Liver (tissue), 9 donors: ENCODE data around the gene CD82. TPM values are rescaled to one million over a fixed set of nuclear protein-coding genes. Genes with fewer than 3 reads are reported as not detected.

Experiments
- DNase-seq: peaks from one replicate; pipeline ENCODE4 v3.0.0-alpha.2; 2017; ENCODE audit warnings: low spot score
- H3K27ac ChIP-seq, 2 donors: one replicate each; pipeline ENCODE4 v1.7.0; 2013; ENCODE audit warnings: inconsistent platforms in 2 of 2, low read length in 2 of 2, control low read depth in 1 of 2, low read depth in 1 of 2, mild to moderate bottlenecking in 1 of 2
- H3K27me3 ChIP-seq, 4 donors: one replicate each; pipeline versions ENCODE4 v1.6.1 to v1.7.0; 2013; ENCODE audit warnings: low read length in 3 of 4, inconsistent platforms in 1 of 4, mild to moderate bottlenecking in 1 of 4, moderate library complexity in 1 of 4; ENCODE audit not compliant: control insufficient read depth in 4 of 4, insufficient read depth in 4 of 4
- H3K36me3 ChIP-seq, 4 donors: one replicate each; pipeline versions ENCODE4 v1.6.1 to v1.7.0; 2013; ENCODE audit warnings: low read length in 3 of 4, mild to moderate bottlenecking in 3 of 4, low read depth in 1 of 4, moderate library complexity in 1 of 4; ENCODE audit not compliant: control insufficient read depth in 4 of 4, insufficient read depth in 3 of 4
- H3K4me1 ChIP-seq, 4 donors: one replicate each; pipeline versions ENCODE4 v1.6.1 to v1.7.0; 2013; ENCODE audit warnings: low read length in 3 of 4, mild to moderate bottlenecking in 3 of 4, moderate library complexity in 1 of 4; ENCODE audit not compliant: control insufficient read depth in 4 of 4, insufficient read depth in 4 of 4
- H3K4me3 ChIP-seq, 3 donors: one replicate each; pipeline versions ENCODE4 v1.6.1 to v1.7.0; 2013; ENCODE audit warnings: low read length in 3 of 3, control low read depth in 1 of 3, low read depth in 1 of 3, mild to moderate bottlenecking in 1 of 3
- H3K9ac ChIP-seq, 2 donors: one replicate each; pipeline ENCODE4 v1.7.0; 2013; ENCODE audit warnings: low read length in 2 of 2, mild to moderate bottlenecking in 2 of 2, moderate library complexity in 2 of 2, control low read depth in 1 of 2, low read depth in 1 of 2
- H3K9me3 ChIP-seq, 4 donors: one replicate each; pipeline versions ENCODE4 v1.6.1 to v1.7.0; 2013; ENCODE audit warnings: low read length in 3 of 4; ENCODE audit not compliant: control insufficient read depth in 4 of 4
- EGR1 ChIP-seq, 2 donors: IDR thresholded peaks; 2 replicates each; pipeline ENCODE4 v1.6.1; 2016 to 2018; ENCODE audit warnings: antibody characterized with exemption in 2 of 2, low read depth in 2 of 2
- GABPA ChIP-seq, 2 donors: IDR thresholded peaks in 1 of 2; conservative IDR thresholded peaks in 1 of 2; 2 replicates each; pipeline ENCODE4 v1.6.1; 2016; ENCODE audit warnings: antibody characterized with exemption in 2 of 2, mild to moderate bottlenecking in 1 of 2, moderate library complexity in 1 of 2
- HNF4A ChIP-seq, 2 donors: conservative IDR thresholded peaks; 2 replicates each; pipeline ENCODE4 v1.6.1; 2016; ENCODE audit warnings: antibody characterized with exemption in 2 of 2, mild to moderate bottlenecking in 2 of 2
- HNF4G ChIP-seq: IDR thresholded peaks from 2 replicates; pipeline ENCODE4 v1.6.1; 2016; ENCODE audit warnings: antibody characterized with exemption
- JUND ChIP-seq, 2 donors: IDR thresholded peaks; 2 replicates each; pipeline ENCODE4 v1.6.1; 2016; ENCODE audit warnings: antibody characterized with exemption in 2 of 2
- NR2F2 ChIP-seq: IDR thresholded peaks from 2 replicates; pipeline ENCODE4 v1.6.1; 2016; ENCODE audit warnings: antibody characterized with exemption
- RAD21 ChIP-seq, 2 donors: IDR thresholded peaks; 2 replicates each; pipeline ENCODE4 v1.6.1; 2016; ENCODE audit warnings: antibody characterized with exemption in 2 of 2, mild to moderate bottlenecking in 2 of 2
- SP1 ChIP-seq: IDR thresholded peaks from 2 replicates; pipeline ENCODE4 v1.6.1; 2018; ENCODE audit warnings: antibody characterized with exemption, mild to moderate bottlenecking
- TAF1 ChIP-seq: conservative IDR thresholded peaks from 2 replicates; pipeline ENCODE4 v1.6.1; 2016; ENCODE audit warnings: antibody characterized with exemption, mild to moderate bottlenecking
- YY1 ChIP-seq: IDR thresholded peaks from 2 replicates; pipeline ENCODE4 v1.6.1; 2016; ENCODE audit warnings: antibody characterized with exemption, mild to moderate bottlenecking
- WGBS: extraction: QIAGEN DNeasy Blood & Tissue Kit; methylation state at CpG from one replicate; pipeline ENCODE4 v1.1.7; 2013; 5-methylcytosine and 5-hydroxymethylcytosine counted together
- polyA plus RNA-seq, 2 donors: library from polyadenylated mRNA; stranded (reverse) in 1 of 2; unstranded in 1 of 2; fragments of 200-250 nt in 1 of 2; fragments of >200 nt in 1 of 2; fragmentation: Nextera tagmentation in 1 of 2; extraction: Ambion mirVana in 1 of 2; gene quantifications; one replicate each; pipeline versions ENCODE4 v1.2.1 to v1.2.3, GENCODE V29; 2013 to 2015
- total RNA-seq, 2 donors: library from RNA; depleted of rRNA; stranded (reverse); fragments of >200 nt; gene quantifications; one replicate each; pipeline ENCODE4 v1.2.3, GENCODE V29; 2014
- TF ChIP-seq, protein P1 (sequence below): IDR thresholded peaks from 2 replicates; pipeline ENCODE4 v1.6.1; 2016; ENCODE audit warnings: antibody characterized with exemption
- TF ChIP-seq, protein P2 (sequence below): IDR thresholded peaks from 2 replicates; pipeline ENCODE4 v1.6.1; 2016; ENCODE audit warnings: antibody characterized with exemption
- TF ChIP-seq, protein P3 (sequence below): IDR thresholded peaks from 2 replicates; pipeline ENCODE4 v1.6.1; 2016; ENCODE audit warnings: antibody characterized with exemption
- donor health status: healthy.
- donor health status: healthy.
- donor health status: healthy.
- donor health status: healthy.
- donor health status: healthy.

Gene CD82
- total and polyA plus RNA-seq, 4 donors: 27.4 to 82.6 (median 47.8) TPM

DNA sequence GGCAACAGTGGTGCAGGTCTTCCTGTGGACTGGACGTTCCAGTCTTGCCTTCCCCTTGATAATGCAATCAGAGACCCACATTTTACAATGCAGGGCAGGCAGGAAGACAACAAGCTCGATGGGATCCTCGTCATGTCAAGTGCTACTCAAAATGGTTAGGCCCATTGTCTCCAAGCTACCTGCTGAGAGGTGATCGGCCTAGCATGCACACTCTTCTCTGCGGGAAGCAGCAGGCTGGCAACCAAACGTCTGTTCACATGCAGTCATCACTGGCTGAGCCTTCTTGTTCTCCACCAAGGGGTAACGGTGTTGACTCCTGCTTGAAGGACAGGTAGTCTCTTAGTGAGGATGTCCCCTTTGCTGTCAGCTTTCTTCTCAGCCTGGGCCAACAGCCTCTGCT lies 25.5 kb upstream of the CD82 start:
- no peaks in the 10 kb centered on the region for H3K36me3 ChIP-seq
- DNase-seq: no peak
- H3K4me1 ChIP-seq: peaks cover 0 to 3% (median 0%) of the 10 kb centered on the region in 4 donors
- no peak overlapping the region for H3K27ac ChIP-seq
- H3K9me3 ChIP-seq: no peaks in the 10 kb centered on the region
- 78% methylated on average over 7 of the region's 7 CpGs for WGBS
- no peak for TF ChIP-seq SP1
- TF ChIP-seq, protein P1, sequence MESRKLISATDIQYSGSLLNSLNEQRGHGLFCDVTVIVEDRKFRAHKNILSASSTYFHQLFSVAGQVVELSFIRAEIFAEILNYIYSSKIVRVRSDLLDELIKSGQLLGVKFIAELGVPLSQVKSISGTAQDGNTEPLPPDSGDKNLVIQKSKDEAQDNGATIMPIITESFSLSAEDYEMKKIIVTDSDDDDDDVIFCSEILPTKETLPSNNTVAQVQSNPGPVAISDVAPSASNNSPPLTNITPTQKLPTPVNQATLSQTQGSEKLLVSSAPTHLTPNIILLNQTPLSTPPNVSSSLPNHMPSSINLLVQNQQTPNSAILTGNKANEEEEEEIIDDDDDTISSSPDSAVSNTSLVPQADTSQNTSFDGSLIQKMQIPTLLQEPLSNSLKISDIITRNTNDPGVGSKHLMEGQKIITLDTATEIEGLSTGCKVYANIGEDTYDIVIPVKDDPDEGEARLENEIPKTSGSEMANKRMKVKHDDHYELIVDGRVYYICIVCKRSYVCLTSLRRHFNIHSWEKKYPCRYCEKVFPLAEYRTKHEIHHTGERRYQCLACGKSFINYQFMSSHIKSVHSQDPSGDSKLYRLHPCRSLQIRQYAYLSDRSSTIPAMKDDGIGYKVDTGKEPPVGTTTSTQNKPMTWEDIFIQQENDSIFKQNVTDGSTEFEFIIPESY: no peak
- TF ChIP-seq HNF4A (conservative IDR thresholded peaks at IDR 0.05): no peak
- no peak for TF ChIP-seq NR2F2
- no peak for TF ChIP-seq EGR1 (IDR thresholded peaks at IDR 0.05; ENCODE audit: low read depth in 2 of 2)
- TF ChIP-seq, protein P2, sequence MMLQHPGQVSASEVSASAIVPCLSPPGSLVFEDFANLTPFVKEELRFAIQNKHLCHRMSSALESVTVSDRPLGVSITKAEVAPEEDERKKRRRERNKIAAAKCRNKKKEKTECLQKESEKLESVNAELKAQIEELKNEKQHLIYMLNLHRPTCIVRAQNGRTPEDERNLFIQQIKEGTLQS: no peak
- no peak for TF ChIP-seq TAF1
- no peak for TF ChIP-seq HNF4G
- no peak for TF ChIP-seq RAD21 (IDR thresholded peaks at IDR 0.05)
- TF ChIP-seq, protein P3, sequence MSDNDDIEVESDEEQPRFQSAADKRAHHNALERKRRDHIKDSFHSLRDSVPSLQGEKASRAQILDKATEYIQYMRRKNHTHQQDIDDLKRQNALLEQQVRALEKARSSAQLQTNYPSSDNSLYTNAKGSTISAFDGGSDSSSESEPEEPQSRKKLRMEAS: no peak
- H3K27me3 ChIP-seq: no peaks in the 10 kb centered on the region
- no peak overlapping the region for H3K4me3 ChIP-seq
- H3K9ac ChIP-seq: no peak overlapping the region

DNA sequence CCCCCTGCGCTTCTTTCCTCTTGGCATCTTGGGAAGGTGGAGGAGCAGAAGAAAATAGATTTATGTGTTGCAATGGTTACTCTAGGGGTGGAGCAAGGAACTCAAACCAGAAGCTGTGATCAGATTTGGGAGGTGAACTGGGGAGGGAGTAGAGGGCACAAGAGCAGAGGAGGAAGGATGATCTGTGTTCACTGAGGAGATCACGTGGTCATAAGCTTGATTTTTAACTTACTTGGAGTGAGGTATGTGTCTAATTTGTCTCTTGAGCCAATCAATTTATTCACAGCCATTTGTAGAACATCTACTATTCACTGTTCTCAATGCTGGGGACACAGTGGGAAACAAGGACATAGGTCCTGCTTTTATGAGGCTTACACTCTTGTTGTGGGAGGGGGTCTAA lies 24.8 kb upstream of the CD82 start:
- Histone ChIP-seq H3K27ac (no peak overlapping the region), H3K36me3 (no peaks in the 10 kb centered on the region), H3K27me3 (no peaks in the 10 kb centered on the region), H3K4me3 (no peak overlapping the region), H3K9me3 (no peaks in the 10 kb centered on the region), H3K9ac (no peak overlapping the region), H3K4me1 (peaks cover 0 to 3% (median 0%) of the 10 kb centered on the region in 4 donors)
- no peak for DNase-seq
- 23% methylated on average over 2 of the region's 2 CpGs for WGBS
- TF ChIP-seq RAD21 (IDR thresholded peaks at IDR 0.05): no peak
- no peak for TF ChIP-seq JUND (IDR thresholded peaks at IDR 0.05)
- no peak for TF ChIP-seq HNF4A (conservative IDR thresholded peaks at IDR 0.05)
- TF ChIP-seq NR2F2: no peak
- TF ChIP-seq, protein P3: no peak
- TF ChIP-seq, protein P2: no peak
- TF ChIP-seq EGR1 (IDR thresholded peaks at IDR 0.05; ENCODE audit: low read depth in 2 of 2): no peak
- no peak for TF ChIP-seq TAF1
- TF ChIP-seq GABPA (IDR thresholded peaks at IDR 0.05 in 1 of 2, conservative IDR thresholded peaks at IDR 0.05 in 1 of 2): no peak
- TF ChIP-seq, protein P1: no peak
- TF ChIP-seq YY1: no peak
